GM21367 (cell line): ENCODE data around the gene TTLL9.

ENCODE experiments used
- ATAC-seq: cut with Tn5 transposase; IDR thresholded peaks from one replicate; pipeline ENCODE4 v1.9.1; 2021; ENCODE audit not compliant: unreplicated experiment

The TTLL9 gene

GRCh38 chr20:31836853-31837608 is 33.4 kb upstream of the TTLL9 start:
- no peak for ATAC-seq

- ATAC-seq = no peak
Observed at GRCh38 chr20:31837896-31838397, 32.5 kb upstream of the TTLL9 start.

DNA sequence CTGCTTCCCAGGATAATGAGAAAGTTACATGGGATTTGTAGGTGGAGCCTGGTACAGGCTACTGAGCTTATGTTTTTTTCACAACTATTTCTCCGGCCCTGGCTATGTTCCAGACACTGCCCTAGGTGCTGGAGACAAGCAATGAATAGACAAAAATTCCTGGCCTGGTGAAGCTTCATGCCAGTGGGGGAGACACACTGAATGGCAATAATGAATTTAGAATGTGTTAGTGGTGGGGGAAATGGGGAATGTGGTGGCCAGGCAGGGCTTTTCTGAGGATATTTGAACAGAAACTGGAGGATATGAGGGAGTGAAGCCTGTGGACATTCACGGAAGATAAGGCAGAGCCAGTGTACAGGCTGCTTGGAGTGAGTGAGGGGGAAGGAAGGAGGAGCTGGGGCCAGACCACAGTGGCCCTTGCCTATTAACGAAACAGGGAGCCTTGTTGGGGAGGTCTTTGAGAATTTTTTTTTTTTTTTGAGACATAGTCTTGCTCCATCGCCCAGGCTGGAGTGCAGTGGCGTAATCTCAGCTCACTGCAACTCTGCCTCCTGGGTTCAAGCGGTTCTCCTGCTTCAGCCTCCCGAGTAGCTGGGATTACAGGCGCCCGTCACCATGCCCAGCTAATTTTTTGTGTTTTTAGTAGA is 31.7 kb upstream of the TTLL9 start:
- no peak for ATAC-seq

DNA sequence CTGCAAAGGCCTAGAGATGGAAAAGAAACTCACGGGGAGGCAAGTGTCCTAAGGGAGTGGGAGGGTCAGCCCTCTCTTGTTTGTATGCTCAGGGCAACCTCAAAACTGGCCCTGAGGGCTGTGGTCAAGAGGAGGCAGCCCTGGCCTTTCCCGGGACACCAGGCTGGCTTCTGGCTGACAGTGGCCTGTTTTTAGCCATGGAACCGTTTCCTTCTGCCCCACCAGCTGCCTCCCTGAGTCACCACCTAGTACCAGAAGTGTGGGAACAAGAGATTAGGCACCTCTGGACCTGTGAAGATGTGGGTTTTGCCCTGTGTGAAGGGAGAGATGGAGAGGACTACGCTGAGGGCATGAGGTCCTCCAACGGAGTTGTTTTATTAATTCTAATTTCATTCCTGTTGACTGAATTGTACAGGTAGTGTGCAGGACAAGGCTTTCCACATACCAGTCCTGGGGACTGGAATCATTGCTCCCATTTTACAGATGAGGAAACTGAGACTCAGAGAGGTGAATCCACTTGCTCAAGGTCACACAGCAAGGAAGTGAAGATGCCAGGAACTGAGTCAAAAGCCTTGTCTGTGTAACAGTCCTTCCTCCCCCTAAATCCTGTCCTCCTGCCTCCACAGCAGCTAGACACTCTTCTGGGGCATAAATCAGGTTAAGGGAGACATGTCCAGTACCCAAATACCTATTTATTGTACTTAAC is 30.5 kb upstream of the TTLL9 start:
- ATAC-seq = no peak

GRCh38 chr20:31840906-31841816 is 29.3 kb upstream of the TTLL9 start:
- no peak for ATAC-seq

DNA sequence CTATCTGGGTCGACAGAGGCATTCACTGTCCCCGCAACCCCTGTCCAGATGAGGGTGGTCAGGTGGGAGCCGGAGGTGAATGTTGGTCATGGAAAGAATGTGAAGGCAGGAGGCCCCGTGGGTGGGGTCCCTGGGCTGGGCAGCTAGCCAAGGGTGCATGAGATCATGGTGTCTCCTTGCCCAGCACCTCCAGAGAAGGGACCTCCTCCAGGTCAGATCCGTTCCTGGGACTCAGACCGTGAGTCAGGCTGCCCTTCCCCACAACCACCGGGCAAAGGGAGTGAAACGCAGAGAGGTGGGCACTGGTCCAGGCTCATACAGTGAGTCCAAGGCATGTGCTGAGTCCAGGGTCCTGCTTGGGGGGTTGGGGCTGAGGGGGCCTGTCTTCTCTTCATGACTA is 28.5 kb upstream of the TTLL9 start:
- ATAC-seq = no peak

DNA sequence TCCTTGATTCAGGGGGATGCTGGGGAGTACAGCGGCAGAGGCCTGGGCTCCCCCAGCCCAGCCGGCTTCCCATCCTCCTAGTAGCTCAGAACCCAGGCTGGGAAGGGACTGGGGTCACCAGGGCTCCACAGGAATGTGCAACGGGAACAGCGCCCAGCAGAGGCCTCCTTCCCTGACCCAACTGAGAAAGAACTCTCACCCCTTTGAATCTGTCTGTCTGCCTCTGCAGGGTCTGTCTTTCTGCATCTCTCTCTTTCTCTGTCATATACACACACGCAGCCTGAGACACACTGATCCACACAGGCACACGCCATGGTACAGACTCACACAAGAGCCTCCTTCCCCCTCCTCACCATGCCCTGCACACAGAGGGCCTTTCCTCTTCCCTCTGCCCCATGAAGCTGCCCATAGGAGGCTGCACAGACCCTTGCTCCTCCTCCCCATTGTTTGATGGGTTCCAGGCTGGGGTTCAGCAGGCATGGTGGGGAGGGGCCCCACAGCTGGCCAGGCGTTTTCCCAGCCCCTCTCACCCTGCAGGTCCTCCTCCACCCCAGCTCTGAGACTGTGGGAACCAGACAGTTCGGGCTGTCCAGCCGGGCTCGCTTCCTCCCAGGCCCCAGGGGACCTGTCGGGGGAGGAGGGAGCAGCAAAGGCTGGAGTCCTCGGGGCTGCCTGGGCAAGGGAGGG is 27.8 kb upstream of the TTLL9 start:
- ATAC-seq = no peak

DNA sequence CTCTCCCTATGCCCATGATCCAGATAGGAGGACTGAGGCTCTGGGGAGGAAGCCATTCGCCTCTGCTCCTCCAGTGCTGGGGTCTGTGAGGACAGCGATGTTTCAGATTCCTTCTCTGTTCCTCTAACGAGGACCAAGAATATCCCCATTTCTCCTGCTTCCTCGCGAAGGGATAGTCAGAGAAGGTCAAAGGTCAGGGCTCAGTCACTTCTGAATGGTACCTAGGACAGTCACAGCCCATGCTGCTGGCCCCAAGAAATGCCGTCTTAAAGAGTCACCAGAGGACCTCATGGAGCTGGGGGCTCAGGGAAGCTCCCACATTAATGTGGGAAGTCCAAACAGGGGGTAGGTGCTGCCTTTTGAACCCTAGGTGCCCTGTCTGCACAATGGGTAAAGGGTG is 27.1 kb upstream of the TTLL9 start:
- no peak for ATAC-seq

DNA sequence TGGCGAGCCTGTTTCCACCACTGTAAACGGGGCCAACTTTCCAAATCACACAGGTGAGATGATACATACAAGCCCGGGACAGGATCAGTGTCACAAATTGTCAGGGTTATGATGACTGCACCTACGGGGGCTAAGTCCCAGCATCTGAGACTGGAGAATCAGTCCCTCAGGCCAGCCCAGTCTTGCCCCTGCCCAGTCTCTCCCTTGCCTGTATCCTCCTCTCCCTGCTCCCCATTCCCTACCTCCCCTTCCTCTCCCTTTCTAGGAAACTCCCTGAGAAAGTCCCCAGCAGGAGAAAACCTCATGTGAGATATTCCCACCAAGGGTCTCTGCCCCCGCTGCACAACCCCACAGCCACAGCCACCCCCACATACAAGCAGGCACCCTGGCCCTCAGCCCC is 26.6 kb upstream of the TTLL9 start:
- ATAC-seq = no peak

GRCh38 chr20:31844737-31845299 is 25.6 kb upstream of the TTLL9 start:
- no peak for ATAC-seq

GRCh38 chr20:31845300-31845863 is 25.1 kb upstream of the TTLL9 start, which contains the start of gene FOXS1:
Gene FOXS1 (minus strand): TSS chr20:31845604. CDS start chr20:31845542, 62 bp downstream.
- no peak for ATAC-seq

GRCh38 chr20:31846793-31847138 is 23.7 kb upstream of the TTLL9 start:
- ATAC-seq = no peak

DNA sequence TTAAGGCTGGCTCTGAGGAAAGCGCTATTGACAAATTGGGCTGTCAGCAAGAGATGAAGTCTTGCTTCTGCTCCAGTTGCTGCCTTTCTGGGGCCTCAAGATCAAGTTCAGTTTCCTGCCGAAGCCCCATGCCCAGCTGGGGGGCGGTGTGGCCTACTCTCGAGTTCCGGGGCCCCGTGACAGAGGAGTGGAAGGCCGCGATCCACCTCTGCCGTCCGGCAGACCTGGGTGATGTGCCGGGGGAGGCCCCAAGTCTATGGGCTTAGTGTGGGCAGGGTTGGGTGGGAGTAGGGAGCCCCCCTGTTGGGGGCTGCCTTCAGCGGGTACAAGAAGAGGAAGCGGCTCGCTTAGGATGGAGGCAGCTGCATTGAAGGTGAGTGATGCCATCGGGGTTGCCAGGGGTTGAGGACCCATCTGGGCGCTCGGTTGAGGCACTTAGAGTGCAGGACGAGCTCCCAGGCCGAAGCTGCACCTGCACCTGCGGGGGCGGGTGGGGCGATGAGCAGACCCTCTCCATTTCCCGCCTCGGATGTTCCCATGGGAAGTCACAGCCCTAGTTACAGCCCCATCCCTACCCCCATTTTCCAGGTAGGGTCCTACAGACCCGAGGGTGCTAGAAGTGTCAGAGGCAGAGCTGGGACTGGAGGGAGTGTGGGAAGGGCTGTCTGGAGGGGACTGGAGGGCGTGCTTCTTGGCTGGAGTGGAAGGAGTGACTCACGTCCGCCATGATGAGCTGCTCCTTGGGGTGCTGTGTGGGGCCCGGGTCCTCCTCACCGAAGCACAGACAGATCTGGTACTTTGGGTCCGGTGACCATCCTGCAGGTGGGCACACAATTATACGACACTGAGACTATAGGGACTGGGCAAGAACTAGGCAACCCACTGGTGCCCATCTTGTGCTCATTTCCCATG is 22.1 kb upstream of the TTLL9 start:
- ATAC-seq = no peak

DNA sequence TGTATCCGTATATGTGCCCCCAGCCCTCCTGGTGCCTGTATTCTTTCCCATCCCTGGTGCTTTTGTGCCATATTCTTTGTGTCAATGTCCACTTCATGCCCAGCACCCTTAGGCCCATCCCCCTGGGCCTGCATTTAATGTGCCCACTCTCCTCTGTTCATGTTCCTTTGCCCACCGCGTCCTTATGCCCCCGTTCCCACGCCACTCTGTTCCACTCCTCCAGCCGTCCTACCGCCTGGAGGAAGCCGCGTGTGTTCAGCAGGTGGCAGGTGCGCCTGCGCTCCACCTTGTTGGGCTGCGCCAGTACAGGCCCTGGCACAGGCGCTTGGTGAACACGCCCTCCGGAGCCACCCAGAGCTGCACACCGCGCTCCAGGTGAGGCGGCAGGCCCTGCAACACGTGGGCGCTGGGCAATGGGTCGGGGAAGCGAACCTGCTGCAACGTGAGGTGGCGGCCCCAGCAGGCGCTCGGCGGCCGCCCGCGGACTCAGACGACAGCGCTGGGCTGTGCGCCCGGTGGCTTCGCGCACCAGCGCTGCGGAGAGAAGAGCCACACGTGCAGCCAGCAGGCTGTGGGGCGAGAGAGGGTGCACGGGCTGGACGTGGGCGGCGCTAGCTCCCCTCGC is 21.0 kb upstream of the TTLL9 start:
- ATAC-seq = no peak

DNA sequence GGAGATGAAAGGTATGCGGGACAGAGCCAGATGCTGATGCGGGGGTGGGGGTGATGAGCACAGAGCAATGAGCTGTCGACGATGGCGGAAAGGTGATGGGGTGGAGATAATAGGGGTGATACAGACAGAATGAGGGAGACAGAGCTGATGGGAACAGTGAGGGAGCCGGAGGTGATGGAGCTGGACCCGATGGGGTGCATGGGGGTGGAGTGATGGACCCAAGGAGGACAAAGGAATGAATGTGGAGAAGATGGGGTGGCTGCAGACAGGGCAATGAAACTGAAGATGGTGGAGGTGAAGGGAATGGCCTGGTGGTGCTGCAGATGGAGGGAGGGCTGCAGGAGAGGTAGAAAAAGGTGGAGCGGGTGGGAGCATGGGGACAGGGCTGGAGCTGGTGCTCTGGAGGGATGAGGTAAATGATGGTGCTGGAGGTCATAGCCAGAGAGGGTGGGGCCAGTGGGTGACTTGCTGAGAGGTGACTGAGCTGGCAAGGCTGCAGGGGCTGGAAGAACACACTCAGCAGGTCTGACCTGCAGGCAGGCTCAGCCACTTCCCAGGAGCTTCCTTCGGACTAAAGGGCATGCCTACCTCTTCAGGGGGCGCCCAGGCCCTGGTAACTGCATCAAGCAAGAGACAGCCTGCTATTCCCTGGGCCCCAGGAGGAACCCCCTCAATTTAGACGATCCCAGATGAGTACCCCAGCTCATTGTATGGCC is 19.0 kb upstream of the TTLL9 start:
- ATAC-seq = no peak

- no peak for ATAC-seq
Observed at GRCh38 chr20:31853481-31853880, 17.0 kb upstream of the TTLL9 start.

DNA sequence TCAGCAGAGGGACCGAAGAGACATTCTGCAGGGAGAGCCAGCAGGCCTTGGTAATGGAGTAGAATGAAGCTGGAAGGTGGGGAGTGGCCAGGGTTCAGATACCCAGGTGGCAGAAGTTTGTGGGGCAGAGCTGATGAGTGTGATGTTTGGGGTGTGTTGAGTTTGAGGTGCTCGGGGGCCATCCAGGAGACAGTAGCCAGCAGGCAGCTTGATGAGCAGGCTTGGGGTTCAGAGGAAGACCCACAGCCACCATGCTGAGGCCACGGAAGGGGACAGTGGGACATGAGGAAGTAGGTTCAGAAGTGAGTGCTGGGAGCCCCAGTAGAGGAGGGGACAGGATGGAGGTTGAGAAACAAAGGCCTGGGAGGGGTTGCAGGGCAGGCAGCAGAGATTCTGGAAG is 13.9 kb upstream of the TTLL9 start:
- no peak for ATAC-seq
